Natural killer cell treated with Interleukin-12 subunit alpha and Interleukin-12 subunit beta and Interleukin-15 and Interleukin-18, amount 100 ng/mL, for 72 hours (primary cell): Measurements from ENCODE around the gene TSPAN10. TPM values are rescaled to one million over a fixed set of nuclear protein-coding genes. Genes with fewer than 3 reads are reported as not detected.

Source experiments
- ATAC-seq, 2 donors: fragments of 150-1000 bp; cut with Tn5 transposase in 1 of 2; sonication (Bioruptor Pico), chemical (Tn5 transposase) in 1 of 2; 2 replicates each; pipeline ENCODE4 v1.10.0; 2021
- DNase-seq: peaks from one replicate; pipeline ENCODE4 v3.0.0; 2022; ENCODE audit warnings: low spot score
- H3K27ac Mint-ChIP-seq, 2 donors: 1 replicate in 1 of 2; 2 replicates in 1 of 2; pipeline ENCODE4 v1.8.0; 2022; ENCODE audit warnings: mixed read lengths in 2 of 2, mild to moderate bottlenecking in 1 of 2, moderate library complexity in 1 of 2
- H3K27me3 Mint-ChIP-seq, 2 donors: 1 replicate in 1 of 2; 2 replicates in 1 of 2; pipeline ENCODE4 v1.8.0; 2022; ENCODE audit warnings: mixed read lengths in 2 of 2
- H3K36me3 Mint-ChIP-seq: one replicate; pipeline ENCODE4 v1.8.0; 2022; ENCODE audit warnings: mixed read lengths
- H3K4me1 Mint-ChIP-seq, 2 donors: 1 replicate in 1 of 2; 2 replicates in 1 of 2; pipeline ENCODE4 v1.8.0; 2022; ENCODE audit warnings: low read depth in 2 of 2, mixed read lengths in 2 of 2, mild to moderate bottlenecking in 1 of 2
- H3K4me3 Mint-ChIP-seq: one replicate; pipeline ENCODE4 v1.8.0; 2022; ENCODE audit warnings: mixed read lengths
- H3K9me3 Mint-ChIP-seq: 2 replicates; pipeline ENCODE4 v1.8.0; 2022; ENCODE audit warnings: mixed read lengths
- total RNA-seq, 2 donors: library from RNA; stranded (reverse); gene quantifications; one replicate each; pipeline ENCODE4 v1.2.3, GENCODE V29; 2022

Gene TSPAN10
- under 1 TPM in 1 of 2 donors, not detected in 1; 0.50 TPM for total RNA-seq

- ATAC-seq (peak; percentile 94 to 96), DNase-seq (peak; percentile 90)
- Mint-ChIP-seq H3K36me3 (peaks cover 5% of the 10 kb centered on the region), H3K4me3 (peak within 1 kb of the TSS; percentile 98), H3K9me3 (no peaks in the 10 kb centered on the region), H3K4me1 (peaks cover 9 to 15% of the 10 kb centered on the region in 2 donors), H3K27me3 (no peaks in the 10 kb centered on the region), H3K27ac (peak within 1 kb of the TSS; percentile 92 to 95)
Measured at GRCh38 chr17:81636505-81637288, at the start of gene TSPAN10, which contains the start of gene NPLOC4. Gene TSPAN10, plus strand, starts transcription at chr17:81637196. Its CDS starts 5,217 bp downstream, at chr17:81642413. Gene NPLOC4, minus strand, starts transcription at chr17:81637112. Its CDS starts 182 bp downstream, at chr17:81636930.

DNA sequence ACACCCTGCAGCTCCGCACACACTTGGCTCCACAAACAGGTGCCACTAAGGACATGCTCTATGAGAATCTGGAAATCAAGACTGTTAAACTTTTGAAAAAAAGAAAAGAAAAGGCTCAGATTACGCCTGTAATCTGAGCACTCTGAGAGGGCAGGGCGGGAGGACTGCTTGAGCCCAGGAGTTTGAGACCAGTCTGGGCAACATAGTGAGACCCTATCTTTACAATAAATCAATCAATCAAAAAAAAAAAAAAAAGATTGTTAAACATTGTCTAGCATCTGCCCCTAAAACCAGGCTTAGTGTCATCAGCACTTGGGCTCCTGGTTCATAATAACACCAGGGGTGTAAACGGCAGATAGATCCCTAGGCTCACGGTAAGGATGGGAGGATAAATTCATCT, 47.4 kb upstream of the TSPAN10 start:
- DNase-seq: no peak
- H3K4me1 Mint-ChIP-seq: no peaks in the 10 kb centered on the region
- H3K27me3 Mint-ChIP-seq: no peaks in the 10 kb centered on the region
- H3K36me3 Mint-ChIP-seq: peaks cover 10% of the 10 kb centered on the region
- no peaks in the 10 kb centered on the region for H3K9me3 Mint-ChIP-seq
- H3K4me3 Mint-ChIP-seq: no peak overlapping the region
- H3K27ac Mint-ChIP-seq: no peak overlapping the region
- no peak for ATAC-seq

- DNase-seq (no peak), ATAC-seq (no peak)
- Mint-ChIP-seq H3K4me1 (no peaks in the 10 kb centered on the region), H3K4me3 (no peak overlapping the region), H3K36me3 (peaks cover 10% of the 10 kb centered on the region), H3K9me3 (no peaks in the 10 kb centered on the region), H3K27me3 (no peaks in the 10 kb centered on the region), H3K27ac (no peak overlapping the region)
Measured at GRCh38 chr17:81590121-81590520, 46.9 kb upstream of the TSPAN10 start.

DNA sequence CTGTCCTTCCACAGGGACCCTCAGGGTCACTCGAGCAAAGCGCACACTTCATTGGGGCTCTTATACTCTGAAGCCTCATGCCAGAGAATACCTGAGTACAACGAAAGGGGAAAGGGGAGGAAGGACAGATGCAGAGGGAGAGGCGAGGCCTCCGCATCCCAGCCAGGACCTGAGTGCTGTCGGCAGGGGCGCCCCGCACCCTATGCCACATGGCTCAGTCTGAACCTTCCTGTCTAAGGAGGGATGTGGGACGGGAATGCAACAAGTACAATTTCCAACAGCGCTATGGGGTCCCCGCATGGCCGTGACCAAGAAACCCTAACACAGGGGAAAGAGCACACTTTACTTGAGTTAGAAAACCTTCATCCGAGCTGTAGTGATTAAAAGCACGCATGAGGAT, 45.0 kb upstream of the TSPAN10 start:
- no peak overlapping the region for H3K4me3 Mint-ChIP-seq
- no peaks in the 10 kb centered on the region for H3K9me3 Mint-ChIP-seq
- DNase-seq (no peak), ATAC-seq (peak in 1 of 2 donors; percentile 9)
- no peaks in the 10 kb centered on the region for H3K4me1 Mint-ChIP-seq
- peaks cover 5% of the 10 kb centered on the region for H3K36me3 Mint-ChIP-seq
- no peaks in the 10 kb centered on the region for H3K27me3 Mint-ChIP-seq
- H3K27ac Mint-ChIP-seq: no peak overlapping the region

GRCh38 chr17:81593105-81593871, 43.7 kb upstream of the TSPAN10 start:
- peak; percentile 34 for DNase-seq
- peak overlapping the region in 1 of 2 donors; percentile 11 for H3K27ac Mint-ChIP-seq
- ATAC-seq: no peak
- peaks cover 2 to 3% of the 10 kb centered on the region in 2 donors for H3K4me1 Mint-ChIP-seq
- no peaks in the 10 kb centered on the region for H3K27me3 Mint-ChIP-seq
- no peak overlapping the region for H3K4me3 Mint-ChIP-seq
- no peaks in the 10 kb centered on the region for H3K9me3 Mint-ChIP-seq
- peaks cover 5% of the 10 kb centered on the region for H3K36me3 Mint-ChIP-seq

DNA sequence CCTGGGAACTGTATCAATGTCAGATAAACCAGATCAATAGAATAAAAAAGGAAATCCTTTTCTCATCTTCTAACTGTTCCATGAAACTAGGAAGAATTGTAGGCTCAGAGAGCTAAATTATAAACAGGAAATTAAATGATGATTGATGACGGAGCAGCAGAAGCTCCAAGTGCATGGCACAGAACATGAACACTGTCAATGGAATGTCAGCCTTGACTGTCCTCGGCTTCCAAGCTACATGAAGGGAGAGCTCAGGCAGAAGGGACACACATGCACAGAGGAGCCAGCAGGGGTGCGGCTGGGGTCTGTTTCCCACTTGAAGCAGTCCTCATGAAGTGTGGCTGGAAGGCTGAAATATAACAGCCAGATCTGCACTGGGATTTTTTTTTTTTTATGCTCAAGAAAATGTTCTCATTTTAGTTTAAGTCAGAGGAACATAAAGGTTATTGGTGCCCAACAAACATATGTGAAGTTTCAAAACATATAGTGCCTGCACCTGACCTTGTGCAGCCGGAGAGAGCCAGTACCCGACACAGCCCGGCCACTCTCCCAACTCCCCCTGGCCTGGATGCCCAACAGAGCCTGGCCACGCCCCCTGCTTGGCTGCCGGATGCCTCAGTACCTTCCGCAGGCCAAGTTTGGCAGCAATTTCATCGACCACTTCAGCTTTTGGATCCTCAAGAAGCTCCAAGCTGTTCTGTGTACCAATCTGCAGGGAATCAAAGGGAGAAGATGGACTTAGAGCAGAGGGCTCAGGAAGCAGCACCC, 37.1 kb upstream of the TSPAN10 start:
- Mint-ChIP-seq H3K36me3 (peaks cover 14% of the 10 kb centered on the region), H3K27me3 (no peaks in the 10 kb centered on the region), H3K4me3 (no peak overlapping the region), H3K4me1 (peaks cover 10 to 11% of the 10 kb centered on the region in 2 donors), H3K9me3 (no peaks in the 10 kb centered on the region), H3K27ac (no peak overlapping the region)
- DNase-seq: peak; percentile 56
- ATAC-seq: no peak

DNA sequence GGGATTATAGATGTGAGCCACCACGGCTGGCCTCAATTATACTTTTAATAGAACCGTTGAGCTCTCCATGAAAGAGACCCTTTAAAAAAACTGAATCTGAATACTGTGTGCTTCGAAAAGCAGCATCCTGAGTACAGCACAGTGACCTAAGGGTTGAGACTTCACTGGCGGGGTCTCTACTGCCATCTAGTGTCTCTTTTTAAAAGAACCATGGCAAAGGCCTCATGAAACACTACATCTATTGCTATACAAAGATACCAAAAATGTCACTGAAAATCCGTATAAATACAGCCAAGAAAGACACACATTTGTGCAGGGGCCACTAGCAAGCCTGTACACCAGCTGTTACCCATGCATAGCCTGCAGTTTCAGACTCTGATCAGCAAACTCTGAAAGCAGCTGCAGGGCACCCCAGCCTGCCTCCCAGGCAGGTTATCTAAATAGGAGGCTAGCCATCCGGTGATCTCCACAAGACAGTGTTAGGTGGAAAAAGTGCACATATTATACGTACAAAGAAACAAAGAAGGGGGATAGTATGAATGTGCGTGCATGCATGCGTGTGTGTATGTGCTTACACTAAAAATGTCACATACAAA, 35.4 kb upstream of the TSPAN10 start:
- H3K4me1 Mint-ChIP-seq: peaks cover 10 to 11% of the 10 kb centered on the region in 2 donors
- ATAC-seq (peak; percentile 73 to 75), DNase-seq (peak; percentile 78)
- no peak overlapping the region for H3K27ac Mint-ChIP-seq
- no peaks in the 10 kb centered on the region for H3K27me3 Mint-ChIP-seq
- no peak overlapping the region for H3K4me3 Mint-ChIP-seq
- peaks cover 14% of the 10 kb centered on the region for H3K36me3 Mint-ChIP-seq
- no peaks in the 10 kb centered on the region for H3K9me3 Mint-ChIP-seq

DNA sequence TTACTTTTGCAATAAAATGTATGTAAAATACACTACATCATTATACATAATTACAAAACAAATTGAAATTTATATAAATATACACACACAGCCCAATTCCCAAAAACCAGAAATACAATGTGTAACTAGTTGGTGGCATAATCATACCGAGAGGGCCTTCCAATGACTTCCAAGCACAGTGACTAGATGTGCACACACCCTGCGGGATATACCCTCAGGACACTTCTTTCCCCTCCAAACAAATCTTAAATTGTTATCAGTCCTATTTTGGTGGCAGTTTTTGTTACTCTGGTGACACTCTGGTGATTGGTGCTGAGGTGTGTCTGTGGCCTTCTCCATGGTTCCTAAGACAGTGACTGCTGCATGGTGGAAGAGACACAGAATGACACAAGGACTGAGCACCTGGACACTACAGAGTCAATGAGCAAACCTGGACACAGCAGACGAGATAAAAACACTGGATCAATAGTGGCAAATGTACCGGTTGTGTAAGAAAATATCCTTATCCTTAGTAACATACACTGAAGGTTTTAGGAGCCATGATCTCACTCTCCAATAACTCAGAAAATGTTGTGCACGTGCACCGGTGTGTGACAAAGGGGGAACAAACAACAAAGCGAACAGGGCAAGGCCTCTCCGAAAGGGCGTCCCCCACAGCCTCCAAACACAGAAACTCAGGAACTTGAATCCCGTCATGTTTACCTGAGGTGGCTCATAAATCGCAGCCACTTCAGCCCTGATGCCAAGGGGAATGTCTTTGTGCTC, 33.0 kb upstream of the TSPAN10 start:
- DNase-seq (no peak), ATAC-seq (no peak)
- peaks cover 3 to 11% of the 10 kb centered on the region in 2 donors for H3K4me1 Mint-ChIP-seq
- peaks cover 14% of the 10 kb centered on the region for H3K36me3 Mint-ChIP-seq
- H3K27ac Mint-ChIP-seq: no peak overlapping the region
- no peaks in the 10 kb centered on the region for H3K9me3 Mint-ChIP-seq
- no peak overlapping the region for H3K4me3 Mint-ChIP-seq
- H3K27me3 Mint-ChIP-seq: no peaks in the 10 kb centered on the region

GRCh38 chr17:81607431-81607830, 29.6 kb upstream of the TSPAN10 start:
- DNase-seq: no peak
- no peak overlapping the region for H3K4me3 Mint-ChIP-seq
- H3K36me3 Mint-ChIP-seq: peaks cover 11% of the 10 kb centered on the region
- no peaks in the 10 kb centered on the region for H3K9me3 Mint-ChIP-seq
- no peak for ATAC-seq
- H3K27ac Mint-ChIP-seq: no peak overlapping the region
- no peaks in the 10 kb centered on the region for H3K27me3 Mint-ChIP-seq
- H3K4me1 Mint-ChIP-seq: peaks cover 4 to 11% of the 10 kb centered on the region in 2 donors

- H3K4me3 Mint-ChIP-seq: no peak overlapping the region
- H3K36me3 Mint-ChIP-seq: peaks cover 11% of the 10 kb centered on the region
- DNase-seq (peak; percentile 37), ATAC-seq (peak; percentile 15 to 44)
- H3K27me3 Mint-ChIP-seq: no peaks in the 10 kb centered on the region
- H3K4me1 Mint-ChIP-seq: peaks cover 4 to 11% of the 10 kb centered on the region in 2 donors
- H3K9me3 Mint-ChIP-seq: no peaks in the 10 kb centered on the region
- H3K27ac Mint-ChIP-seq: no peak overlapping the region
Measured at GRCh38 chr17:81608082-81608481, 28.9 kb upstream of the TSPAN10 start.

DNA sequence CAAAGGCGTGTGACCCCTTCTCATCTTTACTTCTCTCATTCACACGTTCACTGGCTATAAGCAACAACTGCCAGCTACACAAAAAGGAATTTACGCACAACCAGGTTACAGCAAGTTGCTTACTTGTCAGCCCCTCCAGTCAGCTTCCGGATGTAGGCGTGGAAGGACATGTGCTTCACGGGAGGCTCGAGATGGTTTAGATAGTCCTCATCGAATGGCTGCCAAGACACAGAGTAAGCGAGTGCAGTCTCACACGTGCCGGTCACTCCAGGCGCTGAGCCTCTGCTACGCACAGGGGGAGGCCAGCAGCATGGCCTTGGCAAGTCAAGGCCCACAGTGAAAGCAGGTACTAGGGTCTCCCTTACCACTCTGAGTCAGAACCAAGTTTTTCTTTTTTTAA, 28.4 kb upstream of the TSPAN10 start:
- H3K4me1 Mint-ChIP-seq: peaks cover 4 to 14% of the 10 kb centered on the region in 2 donors
- H3K36me3 Mint-ChIP-seq: peaks cover 11% of the 10 kb centered on the region
- H3K27me3 Mint-ChIP-seq: no peaks in the 10 kb centered on the region
- H3K4me3 Mint-ChIP-seq: no peak overlapping the region
- H3K9me3 Mint-ChIP-seq: no peaks in the 10 kb centered on the region
- no peak for ATAC-seq
- H3K27ac Mint-ChIP-seq: no peak overlapping the region
- peak; percentile 44 for DNase-seq

- DNase-seq (peak; percentile 29), ATAC-seq (no peak)
- Mint-ChIP-seq H3K27ac (no peak overlapping the region), H3K4me3 (no peak overlapping the region), H3K4me1 (peaks cover 9 to 23% of the 10 kb centered on the region in 2 donors), H3K9me3 (no peaks in the 10 kb centered on the region), H3K36me3 (peaks cover 6% of the 10 kb centered on the region), H3K27me3 (no peaks in the 10 kb centered on the region)
Measured at GRCh38 chr17:81609541-81610311, 27.3 kb upstream of the TSPAN10 start.
